OCI-LY1 (cell line): ENCODE results near the gene TULP4.
"Not testable (repeated sequence)": the region's sequence is repeated elsewhere in the genome, so short reads cannot be mapped to it uniquely, and the experiment has no call there.

Experiments used
- H2AFZ ChIP-seq: fragments of 200-600 bp; sonication (generic), shearing (Covaris generic); 2 replicates; pipeline ENCODE4 v1.6.0; 2014; ENCODE audit warnings: antibody characterized with exemption, mild to moderate bottlenecking, low read length
- H3F3A ChIP-seq: fragments of 200-600 bp; sonication (generic), shearing (Covaris generic); 2 replicates; pipeline ENCODE4 v1.6.0; 2014; ENCODE audit warnings: mild to moderate bottlenecking, antibody characterized with exemption, low read length, moderate library complexity; ENCODE audit not compliant: insufficient read depth
- H3K27ac ChIP-seq: fragments of 200-600 bp; sonication (generic); 2 replicates; pipeline ENCODE4 v1.5.1; 2014; ENCODE audit warnings: low read length, mixed run types, mild to moderate bottlenecking, low read depth; ENCODE audit not compliant: poor library complexity, severe bottlenecking
- H3K27me3 ChIP-seq: fragments of 200-600 bp; sonication (generic); 2 replicates; pipeline ENCODE4 v1.6.0; 2014; ENCODE audit warnings: antibody characterized with exemption, mild to moderate bottlenecking, low read length, moderate library complexity; ENCODE audit not compliant: insufficient read depth
- H3K36me3 ChIP-seq: fragments of 200-600 bp; sonication (generic); 2 replicates; pipeline ENCODE4 v1.6.1; 2014; ENCODE audit warnings: mild to moderate bottlenecking, antibody characterized with exemption, low read length, moderate library complexity, mixed read lengths; ENCODE audit not compliant: insufficient read depth
- H3K4me1 ChIP-seq: fragments of 200-600 bp; sonication (generic); 2 replicates; pipeline ENCODE4 v1.5.1; 2014; ENCODE audit warnings: mild to moderate bottlenecking, low read length, moderate library complexity; ENCODE audit not compliant: insufficient read depth, severe bottlenecking
- H3K4me2 ChIP-seq: fragments of 200-600 bp; sonication (generic), shearing (Covaris generic); 2 replicates; pipeline ENCODE4 v1.6.1; 2014; ENCODE audit warnings: low read length
- H3K4me3 ChIP-seq: fragments of 200-600 bp; sonication (generic); 2 replicates; pipeline ENCODE4 v1.5.1; 2014; ENCODE audit warnings: low read length, low read depth, mild to moderate bottlenecking, mixed read lengths; ENCODE audit not compliant: poor library complexity, severe bottlenecking
- H3K79me2 ChIP-seq: fragments of 200-600 bp; shearing (Covaris generic); 2 replicates; pipeline ENCODE4 v1.6.1; 2016; ENCODE audit warnings: mixed run types, low read length, mixed read lengths; ENCODE audit not compliant: insufficient read depth
- H3K9ac ChIP-seq: fragments of 200-600 bp; sonication (generic), shearing (Covaris generic); 2 replicates; pipeline ENCODE4 v1.6.1; 2014; ENCODE audit warnings: mild to moderate bottlenecking, low read length, mixed read lengths
- H3K9me2 ChIP-seq: fragments of 200-600 bp; sonication (generic), shearing (Covaris generic); 2 replicates; pipeline ENCODE4 v1.6.1; 2014; ENCODE audit warnings: low read depth, mild to moderate bottlenecking, low read length, mixed read lengths
- H3K9me3 ChIP-seq: fragments of 200-600 bp; shearing (Covaris generic); 2 replicates; pipeline ENCODE4 v1.6.1; 2014; ENCODE audit warnings: low read length, mixed read lengths
- H4K20me1 ChIP-seq: fragments of 200-600 bp; sonication (generic), shearing (Covaris generic); 2 replicates; pipeline ENCODE4 v1.6.0; 2016; ENCODE audit warnings: mild to moderate bottlenecking, low read length; ENCODE audit not compliant: insufficient read depth
- CTCF ChIP-seq: fragments of 200-600 bp; sonication (generic), shearing (Covaris generic); IDR thresholded peaks from 2 replicates; pipeline ENCODE4 v1.5.1; 2017; ENCODE audit warnings: mild to moderate bottlenecking, antibody characterized with exemption, low read length, moderate library complexity, mixed read lengths
- EZH2 ChIP-seq: fragments of 200-600 bp; sonication (generic), shearing (Covaris generic); IDR thresholded peaks from 2 replicates; pipeline ENCODE4 v1.8.0; 2017; ENCODE audit warnings: borderline replicate concordance, mixed run types, mild to moderate bottlenecking, antibody characterized with exemption, low read length, moderate library complexity, mixed read lengths

Gene TULP4

DNA sequence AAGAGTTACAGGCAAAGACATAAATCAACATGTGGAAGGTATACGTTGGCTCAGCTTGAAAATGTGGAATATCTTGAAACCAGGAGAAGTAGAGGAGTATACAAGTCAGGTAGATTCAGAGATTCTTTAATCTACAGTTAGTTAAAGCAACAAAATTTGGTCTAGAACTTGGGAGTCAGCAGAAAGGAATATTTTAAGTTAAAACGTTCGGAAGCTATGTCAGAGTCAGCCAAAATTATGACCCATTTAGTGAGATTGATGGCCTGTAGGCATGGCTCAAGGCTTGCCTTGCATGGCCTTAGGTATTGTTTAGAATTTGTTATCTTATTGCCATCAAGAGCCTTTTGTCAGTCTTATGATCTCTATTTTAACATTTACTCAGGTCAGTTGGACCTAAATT lies 153.5 kb downstream of the TULP4 start:
- TF ChIP-seq CTCF (no peak), EZH2 (no peak)
- Histone ChIP-seq H3K9me3 (no peaks in the 10 kb centered on the region), H3F3A (no peaks in the 10 kb centered on the region)

GRCh38 chr6:158467923-158468322 lies 155.7 kb downstream of the TULP4 start:
- no peaks in the 10 kb centered on the region for H3F3A ChIP-seq
- H4K20me1 ChIP-seq = no peaks in the 10 kb centered on the region
- no peaks in the 10 kb centered on the region for H3K4me1 ChIP-seq
- H3K4me3 ChIP-seq = no peak overlapping the region
- no peaks in the 10 kb centered on the region for H3K79me2 ChIP-seq
- no peaks in the 10 kb centered on the region for H3K9me2 ChIP-seq
- TF ChIP-seq EZH2 = no peak
- no peak for TF ChIP-seq CTCF
- no peak overlapping the region for H2AFZ ChIP-seq
- H3K9ac ChIP-seq = no peak overlapping the region
- no peaks in the 10 kb centered on the region for H3K9me3 ChIP-seq
- peaks cover 45% of the 10 kb centered on the region for H3K36me3 ChIP-seq
- H3K27me3 ChIP-seq = no peaks in the 10 kb centered on the region
- H3K27ac ChIP-seq = no peak overlapping the region
- no peak overlapping the region for H3K4me2 ChIP-seq

More for the DNA sequence above, 153.5 kb downstream of the TULP4 start:
- H3K79me2 ChIP-seq = no peaks in the 10 kb centered on the region
- H3K4me3 ChIP-seq = no peak overlapping the region
- H2AFZ ChIP-seq = no peak overlapping the region
- peaks cover 59% of the 10 kb centered on the region for H3K36me3 ChIP-seq
- H4K20me1 ChIP-seq = no peaks in the 10 kb centered on the region
- H3K27me3 ChIP-seq = no peaks in the 10 kb centered on the region
- no peak overlapping the region for H3K9ac ChIP-seq
- H3K9me2 ChIP-seq = no peaks in the 10 kb centered on the region
- no peaks in the 10 kb centered on the region for H3K4me1 ChIP-seq
- no peak overlapping the region for H3K27ac ChIP-seq
- no peak overlapping the region for H3K4me2 ChIP-seq

DNA sequence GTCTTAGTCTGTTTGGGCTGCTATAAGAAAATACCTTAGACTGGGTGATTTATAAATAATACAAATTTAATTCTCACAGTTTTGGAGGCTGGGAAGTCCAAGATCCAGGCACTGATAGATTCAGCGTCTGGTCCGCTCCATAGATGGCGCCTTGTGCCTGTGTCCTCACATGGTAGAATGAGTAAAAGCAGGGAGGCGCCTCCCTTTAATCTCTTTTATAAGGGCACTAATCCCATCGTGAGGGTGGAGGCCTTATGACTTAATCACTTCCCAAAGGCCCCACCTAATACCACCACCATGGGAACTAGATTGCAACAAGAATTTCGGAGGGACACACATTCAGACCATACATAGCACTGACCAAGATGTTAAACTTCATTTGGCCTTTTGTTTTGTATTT lies 156.4 kb downstream of the TULP4 start:
- Histone ChIP-seq H3K9me2 (no peaks in the 10 kb centered on the region), H3K9me3 (no peaks in the 10 kb centered on the region), H3K27ac (no peak overlapping the region), H3K9ac (no peak overlapping the region), H3K27me3 (no peaks in the 10 kb centered on the region), H2AFZ (no peak overlapping the region), H4K20me1 (no peaks in the 10 kb centered on the region), H3K4me1 (no peaks in the 10 kb centered on the region), H3K4me2 (no peak overlapping the region), H3K36me3 (peaks cover 41% of the 10 kb centered on the region), H3K4me3 (no peak overlapping the region), H3F3A (no peaks in the 10 kb centered on the region), H3K79me2 (no peaks in the 10 kb centered on the region)
- no peak for TF ChIP-seq EZH2

- H3K9ac ChIP-seq, H3K9me2 ChIP-seq, H4K20me1 ChIP-seq, H3K27ac ChIP-seq, H3K27me3 ChIP-seq, H3K9me3 ChIP-seq, H3K4me1 ChIP-seq, H3K79me2 ChIP-seq, H3F3A ChIP-seq, H2AFZ ChIP-seq, H3K4me3 ChIP-seq, H3K4me2 ChIP-seq: not testable (repeated sequence)
- H3K36me3 ChIP-seq = peaks cover 32% of the 10 kb centered on the region
Measured at GRCh38 chr6:158470023-158470422, 157.8 kb downstream of the TULP4 start.
